IPS-15b (cell line): ENCODE data around the gene FPGT.
"Not testable (repeated sequence)": the region's sequence is repeated elsewhere in the genome, so short reads cannot be mapped to it uniquely, and the experiment has no call there.

Source experiments
- H3K27me3 ChIP-seq: one replicate; pipeline ENCODE4 v1.6.1; 2013; ENCODE audit warnings: low read length; ENCODE audit not compliant: control insufficient read depth, insufficient read depth
- H3K36me3 ChIP-seq: one replicate; pipeline ENCODE4 v1.6.1; 2013; ENCODE audit warnings: low read length; ENCODE audit not compliant: control insufficient read depth, insufficient read depth
- H3K4me1 ChIP-seq: one replicate; pipeline ENCODE4 v1.6.1; 2013; ENCODE audit warnings: mild to moderate bottlenecking, low read length; ENCODE audit not compliant: control insufficient read depth, insufficient read depth
- H3K4me3 ChIP-seq: one replicate; pipeline ENCODE4 v1.5.1; 2013; ENCODE audit warnings: low read depth, low read length
- H3K9ac ChIP-seq: one replicate; pipeline ENCODE4 v1.6.1; 2013; ENCODE audit warnings: low read depth, mild to moderate bottlenecking, low read length
- H3K9me3 ChIP-seq: one replicate; pipeline ENCODE4 v1.6.1; 2013; ENCODE audit warnings: mild to moderate bottlenecking, low read length; ENCODE audit not compliant: control insufficient read depth, insufficient read depth

Gene FPGT

GRCh38 chr1:74197657-74198552 is at the start of gene FPGT, which contains the start of gene LRRIQ3:
Gene FPGT, plus strand, starts transcription at chr1:74198242. Its CDS starts 37 bp downstream, at chr1:74198279.
Gene LRRIQ3, minus strand, starts transcription at chr1:74198176. Its CDS starts 14,492 bp downstream, at chr1:74183684.
- Histone ChIP-seq H3K27me3 (no peaks in the 10 kb centered on the region), H3K9ac (peak within 1 kb of the TSS; percentile 65), H3K36me3 (no peaks in the 10 kb centered on the region), H3K4me3 (peak within 1 kb of the TSS; percentile 87), H3K9me3 (no peaks in the 10 kb centered on the region), H3K4me1 (no peaks in the 10 kb centered on the region)

DNA sequence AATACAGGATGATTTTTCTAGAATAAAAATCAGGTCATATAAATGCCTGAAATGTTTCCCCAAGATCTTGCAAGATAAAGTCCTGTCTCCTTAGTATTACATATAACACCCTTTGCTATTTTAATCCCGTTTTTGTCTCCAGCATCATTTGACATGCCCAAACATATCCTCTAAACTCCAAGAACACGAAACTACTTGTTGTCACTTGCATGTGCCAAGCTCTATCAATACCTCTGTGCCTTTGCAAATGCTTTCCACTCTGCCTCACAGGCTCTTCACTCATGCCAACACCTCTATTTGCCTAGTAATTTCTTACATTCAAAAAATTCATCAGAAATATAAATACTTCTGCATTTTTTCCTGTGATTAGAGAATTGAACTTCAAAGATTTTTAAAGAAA is 38.0 kb upstream of the FPGT start:
- Histone ChIP-seq H3K36me3 (no peaks in the 10 kb centered on the region), H3K27me3 (no peaks in the 10 kb centered on the region), H3K9ac (no peak overlapping the region), H3K4me1 (no peaks in the 10 kb centered on the region), H3K9me3 (no peaks in the 10 kb centered on the region), H3K4me3 (no peak overlapping the region)

- no peak overlapping the region for H3K9ac ChIP-seq
- no peak overlapping the region for H3K4me3 ChIP-seq
- H3K27me3 ChIP-seq, result no peaks in the 10 kb centered on the region
- no peaks in the 10 kb centered on the region for H3K36me3 ChIP-seq
- no peaks in the 10 kb centered on the region for H3K4me1 ChIP-seq
- no peaks in the 10 kb centered on the region for H3K9me3 ChIP-seq
Observed at GRCh38 chr1:74161497-74161896, 36.5 kb upstream of the FPGT start.

DNA sequence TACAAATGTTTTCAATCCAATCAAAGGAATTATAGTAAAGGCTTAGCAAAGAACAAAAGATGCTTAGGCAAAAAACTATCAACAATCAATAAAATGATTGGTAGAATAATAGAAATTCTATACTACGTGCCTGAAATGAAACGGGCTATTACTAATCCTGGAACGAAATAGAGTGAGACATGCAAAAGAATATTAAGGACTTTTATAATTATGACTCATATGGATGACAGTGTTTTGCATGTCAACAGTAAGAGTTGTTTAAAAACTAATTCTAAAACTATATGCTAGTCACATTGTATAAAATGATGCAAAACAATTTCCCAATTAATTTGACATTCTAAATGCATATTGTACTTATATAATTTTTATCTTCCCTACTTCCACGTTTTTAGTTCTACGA is 35.7 kb upstream of the FPGT start:
- no peaks in the 10 kb centered on the region for H3K36me3 ChIP-seq
- H3K4me1 ChIP-seq, result no peaks in the 10 kb centered on the region
- H3K27me3 ChIP-seq, result no peaks in the 10 kb centered on the region
- H3K9me3 ChIP-seq, result no peaks in the 10 kb centered on the region
- H3K9ac ChIP-seq, result no peak overlapping the region
- H3K4me3 ChIP-seq, result no peak overlapping the region

- H3K4me1 ChIP-seq, H3K36me3 ChIP-seq, H3K27me3 ChIP-seq, H3K9me3 ChIP-seq, H3K4me3 ChIP-seq, H3K9ac ChIP-seq: not testable (repeated sequence)
Observed at GRCh38 chr1:74174423-74174822, 23.6 kb upstream of the FPGT start.

- Histone ChIP-seq H3K4me1 (no peaks in the 10 kb centered on the region), H3K4me3 (no peak overlapping the region), H3K36me3 (no peaks in the 10 kb centered on the region), H3K9ac (no peak overlapping the region), H3K9me3 (no peaks in the 10 kb centered on the region), H3K27me3 (no peaks in the 10 kb centered on the region)
Observed at GRCh38 chr1:74180490-74180889, 17.6 kb upstream of the FPGT start.

DNA sequence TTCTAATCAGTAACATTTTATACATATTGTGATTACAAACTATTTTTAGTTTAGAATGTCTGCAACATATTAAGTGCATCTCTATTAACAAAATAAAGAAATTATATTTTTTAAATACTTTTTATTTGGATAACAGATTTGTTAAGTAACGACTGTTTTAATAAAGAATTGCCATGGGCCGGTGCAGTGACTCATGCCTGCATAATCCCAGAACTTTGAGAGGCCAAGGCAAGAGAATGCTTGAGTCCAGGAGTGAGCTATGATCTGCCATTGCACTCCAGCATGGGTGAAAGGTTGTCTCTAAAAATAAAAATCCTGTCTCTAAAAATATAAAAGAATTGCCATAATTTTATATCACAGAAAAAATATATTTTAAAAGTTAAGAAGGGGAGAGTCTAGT is 4.1 kb upstream of the FPGT start:
- Histone ChIP-seq H3K9me3 (no peaks in the 10 kb centered on the region), H3K36me3 (no peaks in the 10 kb centered on the region), H3K4me1 (no peaks in the 10 kb centered on the region), H3K4me3 (no peak overlapping the region), H3K9ac (no peak overlapping the region), H3K27me3 (no peaks in the 10 kb centered on the region)

GRCh38 chr1:74195339-74195738 is 2.7 kb upstream of the FPGT start:
- Histone ChIP-seq H3K9me3 (no peaks in the 10 kb centered on the region), H3K9ac (no peak overlapping the region), H3K36me3 (no peaks in the 10 kb centered on the region), H3K4me3 (no peak overlapping the region), H3K27me3 (no peaks in the 10 kb centered on the region), H3K4me1 (no peaks in the 10 kb centered on the region)

- no peaks in the 10 kb centered on the region for H3K27me3 ChIP-seq
- no peaks in the 10 kb centered on the region for H3K4me1 ChIP-seq
- H3K9me3 ChIP-seq, result no peaks in the 10 kb centered on the region
- H3K36me3 ChIP-seq, result no peaks in the 10 kb centered on the region
- H3K9ac ChIP-seq, result no peak overlapping the region
- peak overlapping the region; percentile 87 for H3K4me3 ChIP-seq
Observed at GRCh38 chr1:74197255-74197654, 787 bp upstream of the FPGT start.

GRCh38 chr1:74199504-74199903 is 1.5 kb downstream of the FPGT start:
- H3K9ac ChIP-seq, result no peak overlapping the region
- H3K27me3 ChIP-seq, result no peaks in the 10 kb centered on the region
- no peaks in the 10 kb centered on the region for H3K4me1 ChIP-seq
- no peaks in the 10 kb centered on the region for H3K36me3 ChIP-seq
- no peak overlapping the region for H3K4me3 ChIP-seq
- H3K9me3 ChIP-seq, result no peaks in the 10 kb centered on the region

DNA sequence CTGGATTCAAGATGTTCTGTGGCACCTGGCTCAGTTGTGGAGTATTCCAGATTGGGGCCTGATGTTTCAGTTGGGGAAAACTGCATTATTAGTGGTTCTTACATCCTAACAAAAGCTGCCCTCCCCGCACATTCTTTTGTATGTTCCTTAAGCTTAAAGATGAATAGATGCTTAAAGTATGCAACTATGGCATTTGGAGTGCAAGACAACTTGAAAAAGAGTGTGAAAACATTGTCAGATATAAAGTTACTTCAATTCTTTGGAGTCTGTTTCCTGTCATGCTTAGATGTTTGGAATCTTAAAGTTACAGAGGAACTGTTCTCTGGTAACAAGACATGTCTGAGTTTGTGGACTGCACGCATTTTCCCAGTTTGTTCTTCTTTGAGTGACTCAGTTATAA is 7.2 kb downstream of the FPGT start:
- H3K4me3 ChIP-seq, result no peak overlapping the region
- no peaks in the 10 kb centered on the region for H3K36me3 ChIP-seq
- no peaks in the 10 kb centered on the region for H3K27me3 ChIP-seq
- H3K9me3 ChIP-seq, result no peaks in the 10 kb centered on the region
- H3K9ac ChIP-seq, result no peak overlapping the region
- no peaks in the 10 kb centered on the region for H3K4me1 ChIP-seq

GRCh38 chr1:74215229-74215628 is 17.2 kb downstream of the FPGT start:
- no peaks in the 10 kb centered on the region for H3K36me3 ChIP-seq
- no peak overlapping the region for H3K4me3 ChIP-seq
- H3K27me3 ChIP-seq, result no peaks in the 10 kb centered on the region

More at GRCh38 chr1:74215229-74215628, 17.2 kb downstream of the FPGT start:
- H3K9ac ChIP-seq, result no peak overlapping the region
- H3K9me3 ChIP-seq, result no peaks in the 10 kb centered on the region
- no peaks in the 10 kb centered on the region for H3K4me1 ChIP-seq
